HG03575 (cell line): Measurements from ENCODE around the gene ALAD.
"Not testable (repeated sequence)": the region's sequence is repeated elsewhere in the genome, so short reads cannot be mapped to it uniquely, and the experiment has no call there.

Source experiments
- ATAC-seq: cut with Tn5 transposase; IDR thresholded peaks from one replicate; pipeline ENCODE4 v1.9.1; 2021; ENCODE audit not compliant: unreplicated experiment, insufficient number of reproducible peaks, low FRiP score; ENCODE audit errors: extremely low read depth

Gene ALAD

DNA sequence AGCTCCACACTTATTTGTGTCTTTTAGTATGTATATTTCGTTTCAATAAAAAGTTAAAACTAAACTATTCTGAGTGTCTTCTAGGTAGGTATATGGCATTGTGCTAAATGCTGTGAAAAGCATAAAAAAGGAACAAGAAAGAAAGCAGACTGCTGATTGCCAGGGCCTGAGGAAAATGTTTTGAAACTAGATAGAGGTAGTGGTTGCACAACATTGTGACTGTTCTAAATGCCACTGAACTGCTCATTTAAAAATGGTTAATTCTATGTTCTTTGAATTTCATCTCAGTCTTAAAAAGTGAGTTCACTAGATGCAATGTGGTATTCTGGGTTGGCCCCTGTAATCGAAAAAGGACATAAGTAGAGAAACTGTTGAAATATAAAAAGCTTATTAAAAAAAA is 2.6 kb upstream of the ALAD start:
- no peak for ATAC-seq

GRCh38 chr9:113399646-113400200 is 1.4 kb downstream of the ALAD start:
- no peak for ATAC-seq

GRCh38 chr9:113398796-113399195 is 2.3 kb downstream of the ALAD start:
- ATAC-seq = no peak

DNA sequence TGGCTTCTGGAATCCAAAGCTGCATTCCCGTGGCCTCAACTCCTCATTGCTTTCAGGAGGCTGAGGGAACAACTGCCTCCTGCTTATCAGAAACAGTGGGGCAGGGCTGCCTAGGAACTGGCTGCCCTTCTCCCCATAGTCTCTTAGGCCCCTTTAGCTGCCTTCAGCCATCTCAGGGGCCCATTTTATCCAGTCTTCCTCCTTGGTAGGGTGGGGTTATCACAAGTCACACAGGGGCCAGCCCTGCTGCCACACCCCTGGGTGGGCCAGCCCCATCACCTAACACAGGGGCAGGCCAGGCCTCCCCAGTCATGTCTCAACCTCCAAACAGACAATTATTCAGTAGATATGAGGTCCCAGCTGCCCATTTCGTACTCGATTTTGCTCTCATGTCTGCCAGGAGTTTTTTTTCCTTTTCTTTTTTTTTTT is 3.9 kb downstream of the ALAD start:
- no peak for ATAC-seq

DNA sequence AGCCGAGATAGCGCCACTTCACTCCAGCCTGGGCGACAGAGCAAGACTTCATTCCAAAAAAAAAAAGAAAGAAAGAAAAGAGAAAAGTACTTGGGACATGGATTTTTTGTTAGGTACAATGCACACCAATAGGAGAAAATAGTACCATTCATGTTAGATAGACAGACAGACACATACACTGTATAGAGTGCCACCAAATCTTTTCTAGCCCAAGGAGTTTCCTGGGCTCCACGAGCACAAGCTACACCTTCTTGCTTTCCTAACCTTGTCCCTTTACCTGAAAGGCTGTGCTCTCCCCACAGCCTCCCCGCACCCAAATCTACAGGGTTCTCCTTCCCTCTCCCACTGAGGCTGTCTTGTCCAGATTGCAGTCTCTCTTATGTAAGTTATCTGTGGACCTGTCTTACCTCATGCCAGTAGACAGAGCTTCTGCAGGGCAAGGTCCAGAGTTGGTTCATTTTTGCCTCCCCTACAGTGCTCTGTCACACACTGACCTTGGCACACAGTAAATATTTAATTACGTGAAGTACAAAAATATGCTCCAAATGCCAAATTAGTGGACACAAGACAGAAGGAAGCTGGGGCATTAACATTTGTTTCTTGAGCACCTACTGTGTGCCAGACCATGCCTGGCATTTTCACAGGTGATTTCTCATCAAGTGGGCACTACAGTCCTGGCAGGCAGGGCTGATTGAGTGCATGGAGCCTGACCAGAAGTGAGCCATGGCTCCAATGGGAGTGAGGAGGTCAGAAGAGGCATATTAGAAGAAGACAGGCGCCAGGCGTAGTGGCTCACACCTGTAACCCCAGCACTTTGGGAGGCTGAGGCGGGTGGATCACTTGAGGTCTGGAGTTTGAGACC is 5.9 kb downstream of the ALAD start:
- no peak for ATAC-seq

GRCh38 chr9:113393281-113393680 is 7.8 kb downstream of the ALAD start:
- ATAC-seq = no peak

GRCh38 chr9:113391917-113392316 is 9.2 kb downstream of the ALAD start:
- ATAC-seq = no peak

- no peak for ATAC-seq
Observed at GRCh38 chr9:113390192-113390960, 10.7 kb downstream of the ALAD start.

- no peak for ATAC-seq
Observed at GRCh38 chr9:113389451-113389850, 11.6 kb downstream of the ALAD start.

- ATAC-seq = no peak
Observed at GRCh38 chr9:113388833-113389232, 12.3 kb downstream of the ALAD start.

- ATAC-seq = no peak
Observed at GRCh38 chr9:113387560-113388230, 13.4 kb downstream of the ALAD start.

GRCh38 chr9:113386571-113387393 is 14.3 kb downstream of the ALAD start:
- no peak for ATAC-seq

- ATAC-seq = no peak
Observed at GRCh38 chr9:113381909-113382411, 19.1 kb downstream of the ALAD start.

DNA sequence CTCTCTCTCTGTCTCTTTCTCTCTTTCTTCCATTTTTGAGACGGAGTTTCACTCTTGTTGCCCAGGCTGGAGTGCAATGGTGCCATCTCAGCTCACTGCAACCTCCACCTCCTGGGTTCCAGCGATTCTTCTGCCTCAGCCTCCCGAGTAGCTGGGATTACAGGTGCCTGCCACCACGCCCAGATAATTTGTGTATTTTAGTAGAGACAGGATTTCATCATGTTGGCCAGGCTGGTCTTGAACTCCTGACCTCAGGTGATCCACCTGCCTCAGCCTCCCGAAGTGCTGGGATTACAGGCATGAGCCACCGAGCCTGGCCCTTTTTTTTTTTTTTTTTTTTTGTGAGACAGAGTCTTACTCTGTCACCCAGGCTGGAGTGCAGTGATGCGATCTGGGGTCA is 19.6 kb downstream of the ALAD start:
- ATAC-seq = not testable (repeated sequence)

GRCh38 chr9:113380869-113381378 is 20.2 kb downstream of the ALAD start:
- ATAC-seq = peak; percentile 65

GRCh38 chr9:113379829-113380210 is 21.3 kb downstream of the ALAD start:
- ATAC-seq = not testable (repeated sequence)

DNA sequence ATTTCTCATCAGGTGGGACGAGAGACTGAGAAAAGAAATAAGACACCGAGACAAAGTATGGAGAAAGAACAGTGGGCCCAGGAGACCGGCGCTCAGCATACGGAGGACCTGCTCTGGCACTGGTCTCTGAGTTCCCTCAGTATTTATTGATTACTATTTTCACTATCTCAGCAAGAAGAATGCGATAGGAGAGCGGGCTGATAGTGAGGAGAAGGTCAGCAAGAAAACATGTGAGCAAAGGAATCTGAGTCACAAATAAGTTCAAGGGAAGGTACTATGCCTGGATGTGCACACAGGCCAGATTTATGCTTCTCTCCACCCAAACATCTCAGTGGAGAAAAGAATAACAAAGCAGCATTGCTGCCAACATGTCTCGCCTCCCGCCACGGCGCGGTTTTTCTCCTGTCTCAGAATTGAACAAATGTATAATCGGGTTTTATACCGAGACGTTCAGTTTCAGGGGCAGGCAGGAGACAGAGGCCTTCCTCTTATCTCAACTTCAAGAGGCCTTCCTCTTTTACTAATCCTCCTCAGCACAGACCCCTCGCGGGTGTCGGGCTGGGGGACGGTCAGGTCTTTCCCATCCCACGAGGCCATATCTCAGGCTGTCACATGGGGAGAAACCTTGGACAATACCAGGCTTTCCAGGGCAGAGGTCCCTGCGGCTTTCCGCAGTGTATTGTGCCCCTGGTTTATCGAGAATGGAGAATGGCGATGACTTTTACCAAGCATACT is 21.8 kb downstream of the ALAD start:
- ATAC-seq = not testable (repeated sequence)
